Measurements from ENCODE around the gene GSTM1.
"Not testable (repeated sequence)": the region's sequence is repeated elsewhere in the genome, so short reads cannot be mapped to it uniquely, and the experiment has no call there.

GSTM1 gene

DNA sequence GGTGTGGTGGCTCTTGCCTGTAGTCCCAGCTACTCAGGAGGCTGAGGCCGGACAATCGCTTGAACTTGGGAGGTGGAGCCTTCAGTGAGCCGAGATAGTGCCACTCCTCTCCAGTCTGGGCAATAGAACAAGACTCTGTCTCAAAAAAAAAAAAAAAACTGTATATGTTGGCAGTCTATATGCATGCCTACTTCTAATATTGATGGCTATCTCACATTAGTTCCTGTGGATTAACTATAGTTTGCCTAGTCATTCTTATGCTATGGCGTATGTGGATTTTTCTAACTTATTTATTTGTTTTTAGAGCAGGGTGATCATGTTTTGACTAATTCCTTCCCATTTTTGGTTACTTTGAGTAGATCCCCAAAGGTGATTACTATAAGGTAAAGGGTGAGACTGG, 9.4 kb downstream of the GSTM1 start:
- DNase-seq (ENCODE audit: low read depth, low spot score): no peak

DNA sequence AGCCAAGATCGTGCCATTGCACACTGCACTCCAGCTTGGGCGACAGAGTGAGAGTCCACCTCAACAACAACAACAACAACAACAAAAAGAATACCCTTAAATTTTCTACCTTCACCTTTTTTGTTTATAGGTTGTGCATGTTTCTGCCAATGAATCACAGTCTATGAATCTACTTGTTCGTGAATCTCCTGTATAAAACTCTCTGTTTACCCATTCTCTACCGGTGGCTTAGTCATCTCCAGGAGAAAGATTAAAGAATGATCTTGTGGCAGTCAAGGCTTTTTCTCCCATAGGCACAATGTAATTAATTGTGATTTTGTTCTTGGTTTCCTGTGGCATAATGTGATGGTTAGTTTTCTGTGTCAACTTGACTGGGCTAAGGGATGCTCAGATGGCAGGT, 10.2 kb downstream of the GSTM1 start:
- DNase-seq (ENCODE audit: low read depth, low spot score): not testable (repeated sequence)

DNA sequence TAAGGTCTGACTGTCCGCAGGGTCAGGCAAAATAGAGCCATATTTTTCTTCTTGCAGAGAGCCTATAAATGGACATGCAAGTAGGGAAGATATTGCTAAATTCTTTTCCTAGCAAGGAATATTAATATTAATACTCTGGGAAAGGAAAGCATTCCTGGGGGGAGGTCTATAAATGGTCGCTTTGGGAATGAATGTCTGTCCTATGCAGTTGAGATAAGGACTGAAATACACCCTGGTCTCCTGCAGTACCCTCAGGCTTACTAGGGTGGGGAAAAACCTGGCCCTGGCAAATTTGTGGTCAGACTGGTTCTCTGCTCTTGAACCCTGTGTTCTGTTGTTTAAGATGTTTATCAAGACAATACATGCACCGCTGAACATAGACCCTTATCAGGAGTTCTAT, 15.3 kb downstream of the GSTM1 start:
- not testable (repeated sequence) for DNase-seq (ENCODE audit: low read depth, low spot score)

DNA sequence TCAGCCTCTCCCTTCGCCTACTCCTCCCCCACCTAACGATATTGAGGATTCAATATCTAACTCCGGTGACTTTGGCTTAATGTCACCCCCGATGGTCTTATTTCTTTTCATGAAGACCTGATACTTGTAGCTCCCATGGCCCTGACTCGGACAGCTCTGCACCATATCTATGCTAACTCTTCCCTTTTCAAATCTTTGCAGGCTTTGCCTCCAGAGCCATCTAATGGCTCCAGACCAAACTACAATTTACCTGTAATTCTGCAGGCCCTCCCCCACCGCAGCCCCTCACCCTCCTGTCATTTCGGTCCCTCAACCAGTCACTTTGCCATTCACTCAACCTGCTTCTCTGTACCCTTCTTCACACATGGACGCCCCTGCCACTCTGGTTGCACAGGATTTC, 16.6 kb downstream of the GSTM1 start:
- no peak for DNase-seq (ENCODE audit: low read depth, low spot score)

DNA sequence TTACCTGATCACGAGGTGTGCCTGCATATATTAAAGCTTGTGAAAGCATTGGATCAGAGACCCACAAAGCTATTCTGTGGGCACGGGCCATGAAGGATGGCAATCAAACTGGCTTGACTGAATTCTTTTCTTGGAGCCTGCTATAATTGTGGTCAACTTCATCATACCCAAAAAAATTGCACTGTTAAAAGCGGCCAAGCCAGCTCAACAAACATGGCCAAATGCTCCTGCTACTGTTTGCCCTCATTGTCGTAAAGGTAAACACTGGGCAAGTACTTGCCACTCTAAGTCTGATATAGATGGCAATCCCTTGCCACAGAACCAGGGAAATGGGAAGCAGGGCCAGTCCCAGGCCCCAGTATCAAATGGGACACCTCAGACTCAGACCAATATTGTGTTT, 17.8 kb downstream of the GSTM1 start:
- no peak for DNase-seq (ENCODE audit: low read depth, low spot score)

DNA sequence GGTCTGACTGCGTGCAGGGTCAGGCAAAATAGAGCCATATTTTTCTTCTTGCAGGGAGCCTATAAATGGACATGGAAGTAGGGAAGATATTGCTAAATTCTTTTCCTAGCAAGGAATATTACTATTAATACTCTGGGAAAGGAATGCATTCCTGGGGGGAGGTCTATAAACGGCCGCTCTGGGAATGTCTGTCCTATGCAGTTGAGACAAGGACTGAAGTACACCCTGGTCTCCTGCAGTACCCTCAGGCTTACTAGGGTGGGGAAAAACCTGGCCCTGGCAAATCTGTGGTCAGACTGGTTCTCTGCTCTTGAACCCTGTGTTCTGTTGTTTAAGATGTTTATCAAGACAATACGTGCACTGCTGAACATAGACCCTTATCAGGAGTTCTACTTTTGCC, 21.3 kb downstream of the GSTM1 start:
- DNase-seq (ENCODE audit: low read depth, low spot score): not testable (repeated sequence)

DNA sequence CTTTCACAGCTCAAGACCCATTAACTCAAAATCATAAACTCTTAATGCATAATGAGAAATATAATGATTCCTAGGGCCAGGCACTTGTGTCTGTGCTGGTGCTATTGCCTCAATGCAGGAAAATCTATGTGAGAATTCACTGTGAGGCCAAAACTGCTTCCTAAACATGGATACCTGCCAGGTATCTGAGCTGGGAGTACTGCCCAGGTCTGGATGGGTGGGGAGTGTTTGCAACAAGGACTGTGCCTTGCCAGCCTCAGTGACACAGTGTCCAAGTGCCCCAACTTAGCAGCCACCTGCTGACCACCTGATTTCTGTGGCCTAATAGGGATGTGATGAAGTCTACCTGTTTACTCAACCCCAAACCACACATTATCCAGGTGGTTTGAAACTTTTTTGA, 22.2 kb downstream of the GSTM1 start:
- not testable (repeated sequence) for DNase-seq (ENCODE audit: low read depth, low spot score)

DNA sequence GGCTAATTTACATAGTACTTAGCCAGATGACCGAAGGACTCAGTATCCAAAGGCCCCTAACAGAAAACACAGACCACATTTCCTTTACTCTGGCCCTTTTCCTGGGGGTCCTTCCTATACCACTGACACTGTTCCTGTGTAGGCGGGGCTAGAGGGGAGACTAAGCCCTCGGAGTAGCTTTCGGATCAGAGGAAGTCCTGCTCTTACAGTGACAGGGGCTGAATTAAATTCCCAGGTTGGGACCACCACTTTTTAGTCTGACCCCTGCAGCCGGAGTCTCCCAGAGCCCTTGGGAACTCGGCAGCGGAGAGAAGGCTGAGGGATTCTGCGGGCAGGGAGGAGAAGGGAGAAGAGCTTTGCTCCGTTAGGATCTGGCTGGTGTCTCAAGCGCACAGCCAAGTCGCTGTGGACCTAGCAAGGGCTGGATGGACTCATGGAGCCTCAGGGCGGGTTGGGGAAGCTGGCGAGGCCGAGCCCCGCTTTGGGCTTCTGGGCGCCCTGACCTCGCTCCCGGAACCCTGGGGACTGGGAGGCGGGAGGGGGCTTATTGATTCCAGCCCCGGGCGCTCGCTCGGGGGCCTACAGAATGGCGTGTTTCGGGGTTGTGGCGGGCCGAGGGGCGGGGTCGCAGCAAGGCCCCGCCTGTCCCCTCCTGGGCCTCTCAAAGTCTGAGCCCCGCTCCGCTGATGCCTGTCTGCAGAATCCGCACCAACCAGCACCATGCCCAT, 24.1 kb downstream of the GSTM1 start, which contains the start of gene GSTM5:
GSTM5 (plus strand) TSS at position 659 of the 728 bp plus-strand sequence; CDS start at position 721, 62 bp downstream.
- not testable (repeated sequence) for DNase-seq (ENCODE audit: low read depth, low spot score)

DNA sequence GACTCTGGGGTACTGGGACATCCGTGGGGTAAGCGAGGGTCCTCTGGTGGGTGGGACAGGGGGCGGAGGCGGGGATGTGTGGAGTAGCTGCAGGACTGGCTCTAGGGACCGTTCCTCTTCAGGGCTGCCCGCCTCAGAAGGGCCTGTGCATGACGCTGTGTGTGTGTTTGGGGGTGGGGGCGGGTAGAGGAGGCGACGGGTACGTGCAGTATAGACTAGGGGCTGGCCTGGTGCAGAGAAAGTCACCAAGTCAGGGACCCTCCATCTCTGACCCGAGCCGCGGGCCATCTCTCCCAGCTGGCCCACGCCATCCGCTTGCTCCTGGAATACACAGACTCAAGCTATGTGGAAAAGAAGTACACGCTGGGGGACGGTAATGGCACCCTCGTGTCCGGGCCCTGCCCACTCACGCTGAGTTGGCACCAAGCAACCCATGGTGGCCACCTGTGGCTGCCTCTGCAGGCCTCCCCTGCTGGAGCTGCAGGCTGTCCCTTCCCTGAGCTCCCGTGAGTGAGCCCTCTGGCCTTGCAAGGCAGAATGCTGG, 24.8 kb downstream of the GSTM1 start:
- DNase-seq (ENCODE audit: low read depth, low spot score): no peak

DNA sequence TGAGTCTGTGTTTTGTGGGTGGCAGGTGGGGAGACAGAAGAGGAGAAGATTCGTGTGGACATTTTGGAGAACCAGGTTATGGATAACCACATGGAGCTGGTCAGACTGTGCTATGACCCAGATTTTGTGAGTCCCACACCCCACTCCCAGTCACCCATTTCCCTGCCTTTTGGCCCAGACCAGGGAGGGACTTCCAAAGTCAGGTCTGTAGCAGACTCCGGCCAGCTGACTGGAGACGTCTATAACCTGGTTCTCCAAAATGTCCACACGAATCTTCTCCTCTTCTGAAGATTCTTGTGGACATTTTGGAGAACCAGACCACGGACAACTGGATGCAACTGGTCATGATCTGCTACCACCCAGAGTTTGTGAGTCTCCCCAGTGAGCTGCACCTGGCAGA, 26.0 kb downstream of the GSTM1 start:
- DNase-seq (ENCODE audit: low read depth, low spot score): no peak

DNA sequence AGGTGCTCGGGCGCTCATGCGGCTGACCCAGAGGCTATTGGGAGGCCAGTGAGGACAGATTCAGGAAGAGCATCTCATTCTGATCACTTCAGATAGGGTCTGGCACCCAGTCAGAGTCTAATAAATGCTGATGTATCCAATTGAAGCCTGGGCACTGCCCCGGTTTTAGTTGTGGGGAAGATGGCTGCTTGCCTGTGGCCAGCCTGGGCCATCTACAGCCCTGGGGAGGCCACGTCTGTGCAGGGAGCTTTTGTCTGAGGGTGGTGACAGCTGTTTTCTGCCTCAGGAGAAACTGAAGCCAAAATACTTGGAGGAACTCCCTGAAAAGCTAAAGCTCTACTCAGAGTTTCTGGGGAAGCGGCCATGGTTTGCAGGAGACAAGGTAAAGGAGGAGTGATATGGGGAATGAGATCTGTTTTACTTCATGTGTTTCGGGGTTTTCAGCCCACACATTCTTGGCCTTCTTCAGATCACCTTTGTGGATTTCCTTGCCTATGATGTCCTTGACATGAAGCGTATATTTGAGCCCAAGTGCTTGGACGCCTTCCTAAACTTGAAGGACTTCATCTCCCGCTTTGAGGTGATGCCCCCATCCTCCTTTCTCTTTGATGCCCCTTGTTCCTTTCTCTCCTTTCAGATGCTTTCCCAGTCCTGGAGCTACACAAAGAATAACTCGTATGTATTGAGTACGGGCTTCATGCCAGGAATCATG, 27.2 kb downstream of the GSTM1 start:
- no peak for DNase-seq (ENCODE audit: low read depth, low spot score)

DNA sequence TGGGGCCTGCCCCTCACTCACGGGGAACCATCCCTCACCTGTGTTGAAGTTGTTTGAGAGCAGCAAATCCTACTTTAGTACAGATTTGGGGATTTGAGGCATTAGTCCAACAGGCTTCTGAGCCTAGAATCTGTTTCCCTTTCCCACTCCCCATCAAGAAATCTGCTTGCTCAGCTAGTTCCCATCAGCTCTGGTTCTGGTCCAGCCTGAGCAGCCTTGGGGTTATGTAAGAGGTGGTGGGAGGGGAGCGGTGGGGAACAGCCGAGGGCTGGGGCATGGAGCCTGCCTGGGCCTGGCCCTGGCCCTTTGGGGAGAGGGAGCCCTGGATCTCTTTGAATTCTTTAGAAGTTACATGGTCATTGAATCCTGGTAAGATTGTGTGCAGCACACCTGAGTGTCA, 28.5 kb downstream of the GSTM1 start:
- no peak for DNase-seq (ENCODE audit: low read depth, low spot score)

DNA sequence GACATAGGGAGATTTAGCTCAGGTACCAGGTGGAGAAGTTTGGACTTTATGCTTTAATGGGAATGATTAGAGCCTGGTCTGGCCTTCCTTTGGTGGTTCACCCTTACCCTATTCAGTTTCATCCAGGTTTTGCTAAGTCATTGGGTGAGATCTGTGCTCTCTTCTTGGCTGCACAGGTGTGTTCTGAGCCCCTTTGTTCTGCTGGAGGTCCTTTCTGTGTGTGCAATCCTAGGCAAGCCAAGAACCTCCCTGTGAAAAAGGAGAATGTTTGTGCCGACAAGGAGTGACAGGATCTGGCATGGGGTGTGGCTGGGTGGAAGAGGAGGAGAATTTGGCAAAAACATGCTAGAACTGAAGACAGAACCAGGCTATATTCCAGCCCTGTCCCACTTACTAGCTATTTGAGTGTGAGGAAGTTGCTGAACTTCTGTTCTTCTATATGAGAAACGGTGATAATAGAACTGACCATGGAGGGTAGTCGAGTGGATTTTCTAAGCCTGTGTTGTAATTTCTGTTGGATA, 29.0 kb downstream of the GSTM1 start:
- DNase-seq (ENCODE audit: low read depth, low spot score): no peak

DNA sequence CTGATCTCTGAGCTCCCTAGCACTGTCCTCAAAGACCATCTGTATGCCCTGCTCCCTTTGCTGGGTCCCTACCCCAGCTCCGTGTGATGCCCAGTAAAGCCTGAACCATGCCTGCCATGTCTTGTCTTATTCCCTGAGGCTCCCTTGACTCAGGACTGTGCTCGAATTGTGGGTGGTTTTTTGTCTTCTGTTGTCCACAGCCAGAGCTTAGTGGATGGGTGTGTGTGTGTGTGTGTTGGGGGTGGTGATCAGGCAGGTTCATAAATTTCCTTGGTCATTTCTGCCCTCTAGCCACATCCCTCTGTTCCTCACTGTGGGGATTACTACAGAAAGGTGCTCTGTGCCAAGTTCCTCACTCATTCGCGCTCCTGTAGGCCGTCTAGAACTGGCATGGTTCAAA, 30.1 kb downstream of the GSTM1 start:
- no peak for DNase-seq (ENCODE audit: low read depth, low spot score)

DNA sequence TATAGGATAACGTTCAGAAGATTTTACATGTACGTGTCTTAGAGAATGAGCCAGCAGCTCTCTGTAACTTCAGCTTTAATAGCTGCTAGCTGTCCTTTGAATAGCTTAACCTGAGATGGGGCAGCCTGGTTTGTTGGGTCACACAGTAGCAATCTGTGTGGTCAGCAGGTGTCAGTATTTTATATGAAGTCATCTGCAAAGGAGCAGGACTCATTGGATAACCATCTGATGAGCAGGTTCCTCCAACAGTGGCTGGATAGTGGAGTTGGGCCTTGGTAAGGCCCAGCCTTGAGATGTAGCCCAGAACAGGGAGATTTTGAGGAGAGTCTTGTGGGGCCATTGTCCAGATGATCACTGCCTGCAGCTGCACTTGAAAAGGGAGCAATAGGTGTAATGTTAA, 30.9 kb downstream of the GSTM1 start:
- no peak for DNase-seq (ENCODE audit: low read depth, low spot score)

DNA sequence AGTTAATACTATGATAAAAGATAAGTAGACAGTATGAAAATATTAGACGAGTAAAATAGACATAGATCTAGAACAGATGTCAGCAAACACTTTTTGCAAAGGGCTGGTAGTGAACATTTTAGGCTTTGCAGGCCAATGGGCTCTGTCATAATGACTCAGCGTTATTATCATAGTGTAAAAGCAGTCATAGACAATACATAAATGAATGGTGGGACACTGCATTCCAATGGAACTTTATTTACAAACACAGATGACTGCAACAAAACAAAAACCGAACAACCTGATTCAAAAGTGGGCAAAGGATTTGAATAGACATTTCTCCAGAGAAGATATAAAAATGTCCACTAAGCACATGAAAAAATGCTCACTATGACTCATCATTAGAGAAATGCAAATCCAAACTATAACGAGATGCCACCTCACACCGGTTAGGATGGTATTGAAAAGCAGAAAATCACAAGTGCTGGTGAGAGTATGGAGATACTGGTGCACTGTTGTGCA, 31.8 kb downstream of the GSTM1 start:
- no peak for DNase-seq (ENCODE audit: low read depth, low spot score)

DNA sequence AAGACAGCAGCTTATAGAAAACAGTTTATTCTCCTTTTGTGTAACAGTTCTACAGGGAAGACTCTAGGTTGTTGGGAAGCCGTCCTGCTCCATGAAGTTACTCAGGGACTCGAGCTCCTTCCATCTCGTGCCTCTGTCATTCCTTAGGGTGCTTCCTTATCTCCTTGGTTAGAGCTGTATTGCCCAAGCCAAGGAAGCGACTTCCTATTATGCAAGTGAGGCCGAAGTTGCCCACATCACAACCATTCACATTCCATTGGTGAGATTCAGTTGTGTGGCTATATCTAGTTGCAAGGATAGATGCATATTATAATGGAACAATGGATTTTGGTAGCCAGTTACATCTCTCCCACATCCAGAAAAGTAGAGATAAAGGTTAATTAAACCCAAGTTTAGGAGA, 33.4 kb downstream of the GSTM1 start:
- DNase-seq (ENCODE audit: low read depth, low spot score): no peak

DNA sequence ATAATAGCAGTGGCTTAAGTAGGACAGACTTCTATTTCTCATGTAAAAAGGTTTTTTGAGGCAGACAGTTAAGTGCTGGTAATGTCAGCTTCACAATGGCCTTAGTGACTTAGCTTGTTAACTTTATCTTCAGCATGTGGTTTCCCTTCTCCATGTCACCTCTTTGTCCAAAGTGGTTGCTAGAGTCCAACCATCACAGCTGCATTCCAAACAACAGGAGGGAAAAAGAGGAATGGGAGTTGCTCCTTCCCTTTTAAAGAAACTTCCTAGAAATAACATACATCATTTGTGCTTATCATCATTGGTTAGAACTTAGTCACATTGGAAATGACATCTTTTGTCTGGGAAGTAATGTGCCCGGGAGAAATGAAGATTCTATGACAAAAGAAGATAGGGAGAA, 34.4 kb downstream of the GSTM1 start:
- DNase-seq (ENCODE audit: low read depth, low spot score): no peak

DNA sequence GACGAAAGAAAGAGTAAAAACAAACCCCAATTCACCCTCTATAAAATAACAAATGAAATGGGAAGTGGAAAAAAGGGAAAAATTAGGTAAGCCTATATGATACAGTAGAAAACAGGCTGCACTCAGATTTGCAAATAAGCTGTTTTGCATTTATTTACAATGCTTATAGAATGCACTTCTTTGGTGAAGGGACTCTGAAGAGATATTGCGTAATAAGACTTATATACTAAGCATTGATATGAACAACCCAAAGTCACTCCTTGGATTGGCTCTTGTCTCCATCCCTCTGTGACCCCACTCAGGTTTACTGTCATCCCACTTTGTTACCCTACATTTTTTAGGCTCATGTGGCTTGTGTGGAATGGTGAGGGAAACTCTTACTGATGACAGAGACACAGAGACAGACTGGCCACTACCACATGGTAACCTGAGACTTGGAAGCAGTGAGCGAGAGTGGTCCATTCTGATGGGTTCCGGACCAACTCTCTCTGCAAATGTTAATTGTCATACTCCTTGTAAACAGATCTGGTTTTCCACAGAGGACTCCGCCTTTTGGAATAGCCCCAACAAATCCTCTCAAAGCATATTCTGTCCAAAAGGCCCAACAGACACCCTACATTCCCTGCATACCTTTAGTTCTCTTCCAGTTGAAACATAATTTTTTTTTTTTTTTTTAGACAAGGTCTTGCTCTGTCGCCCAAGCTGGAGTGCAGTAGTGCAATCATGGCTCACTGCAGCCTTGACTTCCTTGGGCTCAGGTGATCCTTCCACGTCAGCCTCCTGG, 35.5 kb downstream of the GSTM1 start:
- no peak for DNase-seq (ENCODE audit: low read depth, low spot score)

DNA sequence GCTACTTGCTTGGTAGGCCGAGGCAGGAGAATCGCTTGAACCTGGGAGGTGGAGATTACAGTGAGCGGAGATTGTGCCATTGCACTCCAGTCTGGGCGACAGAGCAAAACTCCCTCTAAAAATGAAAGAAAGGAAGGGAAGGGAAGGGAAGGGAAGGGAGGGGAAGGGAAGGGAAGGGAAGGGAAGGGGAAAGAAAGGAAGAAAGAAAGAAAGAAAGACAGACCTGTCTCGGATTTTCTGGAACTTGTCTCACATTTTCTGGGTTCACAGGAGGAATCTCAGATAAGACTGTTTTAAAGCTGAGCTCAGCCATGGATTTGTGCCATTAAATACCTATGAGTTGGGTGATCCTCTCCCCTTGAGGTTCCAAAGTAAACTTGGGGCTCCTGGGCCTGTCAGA, 37.3 kb downstream of the GSTM1 start:
- no peak for DNase-seq (ENCODE audit: low read depth, low spot score)

DNA sequence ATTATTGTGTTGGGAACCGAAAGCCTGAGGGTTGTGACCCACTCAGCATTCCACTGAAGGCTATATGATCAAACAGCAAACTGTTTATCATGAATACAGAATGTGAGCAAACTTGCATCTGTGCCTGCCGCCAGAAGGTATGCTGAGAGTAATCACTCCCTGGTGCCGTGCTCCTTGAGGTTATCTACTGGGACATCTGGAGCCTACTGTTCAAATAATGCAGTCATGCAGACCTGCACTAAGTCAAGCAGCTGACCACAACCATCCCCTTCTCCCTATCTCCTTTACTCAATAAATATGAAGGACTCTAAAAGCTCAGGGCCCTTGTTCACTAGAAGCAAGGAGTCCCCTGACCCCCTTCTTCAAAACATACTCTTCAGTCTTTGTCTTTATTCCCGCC, 37.9 kb downstream of the GSTM1 start:
- DNase-seq (ENCODE audit: low read depth, low spot score): no peak

DNA sequence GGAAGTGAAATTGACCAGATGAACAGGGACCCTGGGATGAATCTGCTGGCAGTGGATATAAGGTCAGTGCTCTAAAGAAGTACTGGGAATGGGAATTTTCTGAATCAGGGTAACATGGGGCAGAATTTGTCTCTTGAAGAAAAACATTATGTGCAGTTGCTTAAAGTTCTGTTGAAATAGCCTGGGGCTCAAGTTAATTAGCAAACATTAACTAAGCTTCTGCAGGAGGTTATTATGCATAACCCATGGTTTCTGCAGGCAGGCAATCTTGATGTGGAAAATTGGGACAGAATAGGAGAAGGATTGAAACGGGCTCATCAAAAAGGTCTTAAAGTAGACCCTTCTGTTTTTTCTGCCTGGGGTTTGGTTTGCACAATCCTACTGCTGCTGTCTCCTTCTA, 38.4 kb downstream of the GSTM1 start:
- no peak for DNase-seq (ENCODE audit: low read depth, low spot score)
